SK-N-SH (cell line): Measurements from ENCODE around the gene TERF2IP. TPM values are rescaled to one million over a fixed set of nuclear protein-coding genes. Genes with fewer than 3 reads are reported as not detected.

ENCODE experiments used
- CTCF ChIA-PET: fragments of 300-600, 350-600 bp; formaldehyde crosslinking; extraction: SDS; loops from one replicate; lab custom pipeline; 2021; lab: Yijun Ruan, JAX
- POLR2A ChIA-PET: fragments of 350-600 bp; sonication (Branson Sonifier 250); formaldehyde crosslinking; extraction: SDS; loops from one replicate; lab custom pipeline; 2020; ENCODE audit warnings: antibody characterized with exemption, inconsistent platforms; lab: Yijun Ruan, JAX
- DNase-seq: peaks from one replicate; pipeline ENCODE4 v3.0.0; 2012
- H2AFZ ChIP-seq: fragments of 200-600 bp; sonication (generic); 2 replicates; pipeline ENCODE4 v1.8.1; 2016; ENCODE audit warnings: antibody characterized with exemption, mild to moderate bottlenecking, low read depth
- H3F3A ChIP-seq: fragments of 200-600 bp; sonication (generic); replicated peaks from 2 replicates; pipeline ENCODE3; 2016; ENCODE audit warnings: antibody characterized with exemption, mild to moderate bottlenecking; ENCODE audit not compliant: insufficient read depth
- H3K27ac ChIP-seq, 2 experiments: fragments of 200-500 bp in 1 of 2; fragments of 200-600 bp in 1 of 2; sonication (Bioruptor generic) in 1 of 2; sonication (generic), shearing (Covaris generic) in 1 of 2; 2 replicates each; pipeline versions ENCODE4 v1.5.1 to v1.6.1; 2014 to 2016; ENCODE audit warnings: low read depth in 2 of 2, inconsistent platforms in 1 of 2, low read length in 1 of 2, mild to moderate bottlenecking in 1 of 2, mixed read lengths in 1 of 2
- H3K27me3 ChIP-seq: fragments of 200-600 bp; sonication (generic), shearing (Covaris generic); 2 replicates; pipeline ENCODE4 v1.6.1; 2016; ENCODE audit warnings: mixed run types; ENCODE audit not compliant: insufficient read depth
- H3K36me3 ChIP-seq, 2 experiments: fragments of 200-500 bp in 1 of 2; fragments of 200-600 bp in 1 of 2; sonication (Bioruptor generic) in 1 of 2; sonication (generic) in 1 of 2; replicated peaks in 1 of 2; 2 replicates each; pipeline versions ENCODE3 to v1.5.1; 2014 to 2016; ENCODE audit warnings: low read length in 1 of 2, mild to moderate bottlenecking in 1 of 2; ENCODE audit not compliant: insufficient read depth in 2 of 2, control insufficient read depth in 1 of 2
- H3K4me1 ChIP-seq, 2 experiments: fragments of 200-500 bp in 1 of 2; fragments of 200-600 bp in 1 of 2; sonication (Bioruptor generic) in 1 of 2; sonication (generic), shearing (Covaris generic) in 1 of 2; 2 replicates each; pipeline versions ENCODE4 v1.5.1 to v1.6.1; 2014 to 2016; ENCODE audit warnings: low read depth in 1 of 2, low read length in 1 of 2, mixed run types in 1 of 2; ENCODE audit not compliant: insufficient read depth in 2 of 2, control insufficient read depth in 1 of 2
- H3K4me2 ChIP-seq: fragments of 200-600 bp; sonication (generic), shearing (Covaris generic); 2 replicates; pipeline ENCODE4 v1.6.1; 2017; ENCODE audit warnings: mixed run types
- H3K4me3 ChIP-seq, 2 experiments: fragments of 200-500 bp in 1 of 2; fragments of 200-600 bp in 1 of 2; sonication (Bioruptor generic) in 1 of 2; sonication (generic), shearing (Covaris generic) in 1 of 2; 2 replicates each; pipeline versions ENCODE4 v1.5.1 to v1.8.1; 2014 to 2016; ENCODE audit warnings: low read depth in 2 of 2, inconsistent platforms in 1 of 2, low read length in 1 of 2, mild to moderate bottlenecking in 1 of 2, mixed read lengths in 1 of 2, moderate library complexity in 1 of 2
- H3K79me2 ChIP-seq: fragments of 200-600 bp; sonication (generic); 2 replicates; pipeline ENCODE4 v1.8.1; 2017; ENCODE audit warnings: mild to moderate bottlenecking; ENCODE audit not compliant: insufficient read depth
- H3K9ac ChIP-seq: fragments of 200-600 bp; sonication (generic); 2 replicates; pipeline ENCODE4 v1.6.1; 2017; ENCODE audit warnings: mixed run types
- H3K9me2 ChIP-seq: fragments of 200-600 bp; sonication (generic); 2 replicates; pipeline ENCODE4 v1.6.1; 2017; ENCODE audit warnings: mixed run types
- H3K9me3 ChIP-seq: fragments of 200-600 bp; sonication (generic); 2 replicates; pipeline ENCODE4 v1.6.1; 2017; ENCODE audit warnings: mixed run types, mild to moderate bottlenecking, moderate library complexity
- H4K20me1 ChIP-seq: fragments of 200-600 bp; sonication (generic); 2 replicates; pipeline ENCODE4 v1.6.1; 2017; ENCODE audit warnings: mild to moderate bottlenecking, mixed run types; ENCODE audit not compliant: insufficient read depth
- CHD2 ChIP-seq: fragments of 150-350 bp; IDR thresholded peaks from 2 replicates; pipeline ENCODE4 v1.6.1; 2018; ENCODE audit warnings: low read length; ENCODE audit not compliant: partially characterized antibody
- EP300 ChIP-seq, 2 experiments: IDR thresholded peaks; 2 replicates each; pipeline versions ENCODE4 v1.4.0 to v1.6.1; 2012; ENCODE audit warnings: borderline replicate concordance in 1 of 2, low read depth in 1 of 2, low read length in 1 of 2
- FOSL2 ChIP-seq: IDR thresholded peaks from 2 replicates; pipeline ENCODE4 v1.4.0; 2012; ENCODE audit warnings: low read depth, mild to moderate bottlenecking, moderate library complexity, borderline replicate concordance
- GABPA ChIP-seq: IDR thresholded peaks from 2 replicates; pipeline ENCODE4 v1.4.0; 2012; ENCODE audit warnings: low read depth, mild to moderate bottlenecking
- GATA2 ChIP-seq: sonication (generic); formaldehyde crosslinking; IDR thresholded peaks from 2 replicates; pipeline ENCODE4 v1.5.0; 2020; ENCODE audit warnings: mild to moderate bottlenecking, missing genetic modification reagents
- MXI1 ChIP-seq: IDR thresholded peaks from 2 replicates; pipeline ENCODE4 v1.6.1; 2012; ENCODE audit warnings: mild to moderate bottlenecking, low read depth, low read length, improper control_type of control experiment
- POLR2AphosphoS5 ChIP-seq: IDR thresholded peaks from 2 replicates; pipeline ENCODE4 v1.6.1; 2012; ENCODE audit warnings: low read depth, low read length
- RAD21 ChIP-seq: IDR thresholded peaks from 2 replicates; pipeline ENCODE4 v1.6.1; 2012; ENCODE audit warnings: mild to moderate bottlenecking, low read length
- RXRA ChIP-seq: IDR thresholded peaks from 2 replicates; pipeline ENCODE4 v1.4.0; 2012; ENCODE audit warnings: low read depth, mild to moderate bottlenecking, borderline replicate concordance
- YY1 ChIP-seq: IDR thresholded peaks from 2 replicates; pipeline ENCODE4 v1.4.0; 2012; ENCODE audit warnings: low read depth, mild to moderate bottlenecking
- WGBS: methylation state at CpG from one replicate; pipeline ENCODE4 v1.1.6; 2017; ENCODE audit warnings: low lambda C conversion rate; 5-methylcytosine and 5-hydroxymethylcytosine counted together
- polyA plus RNA-seq, 3 experiments: library from polyadenylated mRNA; depleted of rRNA; stranded (reverse); fragments of >200 nt; gene quantifications; 2 replicates each; pipeline ENCODE4 v1.2.3, GENCODE V29; 2012
- TF ChIP-seq, protein P1 (sequence below): fragments of 150-350 bp; IDR thresholded peaks from 2 replicates; pipeline ENCODE4 v1.6.1; 2017; ENCODE audit warnings: antibody characterized with exemption, low read length, low read depth, borderline replicate concordance
- TF ChIP-seq, protein P2 (sequence below): IDR thresholded peaks from 2 replicates; pipeline ENCODE4 v1.4.0; 2012; ENCODE audit warnings: low read depth
- TF ChIP-seq, protein P3 (sequence below): IDR thresholded peaks from 2 replicates; pipeline ENCODE4; 2012
- TF ChIP-seq, protein P4 (sequence below): IDR thresholded peaks from 2 replicates; pipeline ENCODE4 v1.6.1; 2012; ENCODE audit warnings: mild to moderate bottlenecking, low read depth, low read length, moderate library complexity

TERF2IP gene
- polyA plus RNA-seq, 1 of the 3 experiments (the other 2 are of a cell fraction): 32.0 TPM

DNA sequence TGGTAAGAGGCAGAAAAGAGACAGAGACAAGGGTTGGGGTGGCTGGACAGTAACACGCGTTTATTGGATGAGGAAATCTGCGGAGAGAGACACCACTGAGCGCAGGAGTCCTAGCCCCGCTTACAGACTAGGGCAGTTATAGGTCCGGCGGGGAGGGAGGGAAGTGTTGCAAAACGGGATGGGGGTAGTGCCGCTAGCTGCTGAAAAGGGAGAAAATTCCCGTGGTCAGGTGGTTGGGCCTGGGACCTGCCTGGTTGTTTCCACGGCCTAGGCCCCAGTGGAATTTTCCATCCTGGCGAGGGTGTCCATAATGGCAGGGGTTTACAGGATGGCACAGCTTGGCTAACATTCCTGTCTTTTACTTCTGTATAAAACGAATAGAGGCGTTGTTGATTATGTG, 34.7 kb downstream of the TERF2IP start:
- H3K9me2 ChIP-seq: no peaks in the 10 kb centered on the region
- no peaks in the 10 kb centered on the region for H4K20me1 ChIP-seq
- no peak for DNase-seq
- CTCF ChIA-PET: no interaction called here
- H3K79me2 ChIP-seq: no peaks in the 10 kb centered on the region
- no peaks in the 10 kb centered on the region for H3K36me3 ChIP-seq
- no peak overlapping the region for H2AFZ ChIP-seq
- H3K4me3 ChIP-seq: no peak overlapping the region
- no peak overlapping the region for H3K9ac ChIP-seq
- H3K4me2 ChIP-seq: no peak overlapping the region
- no peaks in the 10 kb centered on the region for H3K4me1 ChIP-seq
- 63% methylated on average over 14 of the region's 14 CpGs for WGBS
- no peaks in the 10 kb centered on the region for H3K27me3 ChIP-seq
- H3F3A ChIP-seq: no peaks in the 10 kb centered on the region
- H3K27ac ChIP-seq: no peak overlapping the region
- POLR2A ChIA-PET: no interaction called here
- no peaks in the 10 kb centered on the region for H3K9me3 ChIP-seq
- TF ChIP-seq, protein P1, sequence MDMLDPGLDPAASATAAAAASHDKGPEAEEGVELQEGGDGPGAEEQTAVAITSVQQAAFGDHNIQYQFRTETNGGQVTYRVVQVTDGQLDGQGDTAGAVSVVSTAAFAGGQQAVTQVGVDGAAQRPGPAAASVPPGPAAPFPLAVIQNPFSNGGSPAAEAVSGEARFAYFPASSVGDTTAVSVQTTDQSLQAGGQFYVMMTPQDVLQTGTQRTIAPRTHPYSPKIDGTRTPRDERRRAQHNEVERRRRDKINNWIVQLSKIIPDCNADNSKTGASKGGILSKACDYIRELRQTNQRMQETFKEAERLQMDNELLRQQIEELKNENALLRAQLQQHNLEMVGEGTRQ: no peak
- TF ChIP-seq EP300 (IDR thresholded peaks at IDR 0.05; ENCODE audit: borderline replicate concordance in 1 of 2, low read depth in 1 of 2, low read length in 1 of 2): no peak
- TF ChIP-seq, protein P2, sequence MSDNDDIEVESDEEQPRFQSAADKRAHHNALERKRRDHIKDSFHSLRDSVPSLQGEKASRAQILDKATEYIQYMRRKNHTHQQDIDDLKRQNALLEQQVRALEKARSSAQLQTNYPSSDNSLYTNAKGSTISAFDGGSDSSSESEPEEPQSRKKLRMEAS: no peak
- TF ChIP-seq, protein P3, sequence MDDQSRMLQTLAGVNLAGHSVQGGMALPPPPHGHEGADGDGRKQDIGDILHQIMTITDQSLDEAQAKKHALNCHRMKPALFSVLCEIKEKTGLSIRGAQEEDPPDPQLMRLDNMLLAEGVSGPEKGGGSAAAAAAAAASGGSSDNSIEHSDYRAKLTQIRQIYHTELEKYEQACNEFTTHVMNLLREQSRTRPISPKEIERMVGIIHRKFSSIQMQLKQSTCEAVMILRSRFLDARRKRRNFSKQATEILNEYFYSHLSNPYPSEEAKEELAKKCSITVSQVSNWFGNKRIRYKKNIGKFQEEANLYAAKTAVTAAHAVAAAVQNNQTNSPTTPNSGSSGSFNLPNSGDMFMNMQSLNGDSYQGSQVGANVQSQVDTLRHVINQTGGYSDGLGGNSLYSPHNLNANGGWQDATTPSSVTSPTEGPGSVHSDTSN: no peak
- no peak for TF ChIP-seq GATA2
- TF ChIP-seq, protein P4, sequence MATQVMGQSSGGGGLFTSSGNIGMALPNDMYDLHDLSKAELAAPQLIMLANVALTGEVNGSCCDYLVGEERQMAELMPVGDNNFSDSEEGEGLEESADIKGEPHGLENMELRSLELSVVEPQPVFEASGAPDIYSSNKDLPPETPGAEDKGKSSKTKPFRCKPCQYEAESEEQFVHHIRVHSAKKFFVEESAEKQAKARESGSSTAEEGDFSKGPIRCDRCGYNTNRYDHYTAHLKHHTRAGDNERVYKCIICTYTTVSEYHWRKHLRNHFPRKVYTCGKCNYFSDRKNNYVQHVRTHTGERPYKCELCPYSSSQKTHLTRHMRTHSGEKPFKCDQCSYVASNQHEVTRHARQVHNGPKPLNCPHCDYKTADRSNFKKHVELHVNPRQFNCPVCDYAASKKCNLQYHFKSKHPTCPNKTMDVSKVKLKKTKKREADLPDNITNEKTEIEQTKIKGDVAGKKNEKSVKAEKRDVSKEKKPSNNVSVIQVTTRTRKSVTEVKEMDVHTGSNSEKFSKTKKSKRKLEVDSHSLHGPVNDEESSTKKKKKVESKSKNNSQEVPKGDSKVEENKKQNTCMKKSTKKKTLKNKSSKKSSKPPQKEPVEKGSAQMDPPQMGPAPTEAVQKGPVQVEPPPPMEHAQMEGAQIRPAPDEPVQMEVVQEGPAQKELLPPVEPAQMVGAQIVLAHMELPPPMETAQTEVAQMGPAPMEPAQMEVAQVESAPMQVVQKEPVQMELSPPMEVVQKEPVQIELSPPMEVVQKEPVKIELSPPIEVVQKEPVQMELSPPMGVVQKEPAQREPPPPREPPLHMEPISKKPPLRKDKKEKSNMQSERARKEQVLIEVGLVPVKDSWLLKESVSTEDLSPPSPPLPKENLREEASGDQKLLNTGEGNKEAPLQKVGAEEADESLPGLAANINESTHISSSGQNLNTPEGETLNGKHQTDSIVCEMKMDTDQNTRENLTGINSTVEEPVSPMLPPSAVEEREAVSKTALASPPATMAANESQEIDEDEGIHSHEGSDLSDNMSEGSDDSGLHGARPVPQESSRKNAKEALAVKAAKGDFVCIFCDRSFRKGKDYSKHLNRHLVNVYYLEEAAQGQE: no peak
- no peak for TF ChIP-seq YY1
- TF ChIP-seq POLR2AphosphoS5: no peak
- TF ChIP-seq CHD2: no peak
- TF ChIP-seq GABPA: no peak
- TF ChIP-seq RAD21: no peak
- no peak for TF ChIP-seq MXI1
- TF ChIP-seq RXRA: no peak
- TF ChIP-seq FOSL2: no peak
